ENCODE data around the gene USP32.
"Not testable (repeated sequence)": the region's sequence is repeated elsewhere in the genome, so short reads cannot be mapped to it uniquely, and the experiment has no call there.

The USP32 gene

GRCh38 chr17:60392042-60392844 is at the start of gene USP32:
USP32 (minus strand) TSS chr17:60392133; CDS start chr17:60391939, 194 bp downstream.
- DNase-seq, result peak; percentile 99

GRCh38 chr17:60439501-60439900 is 47.6 kb upstream of the USP32 start:
- DNase-seq, result no peak

GRCh38 chr17:60436676-60437075 is 44.7 kb upstream of the USP32 start:
- DNase-seq, result no peak

- DNase-seq, result peak; percentile 87 to 91
These were observed 43.6 kb upstream of the USP32 start for GRCh38 chr17:60435244-60436167.

GRCh38 chr17:60433021-60433997 is 41.4 kb upstream of the USP32 start:
- DNase-seq, result not testable (repeated sequence)

- not testable (repeated sequence) for DNase-seq
These were observed 38.6 kb upstream of the USP32 start for GRCh38 chr17:60430561-60430960.

- not testable (repeated sequence) for DNase-seq
These were observed 36.6 kb upstream of the USP32 start for GRCh38 chr17:60428491-60428890.

GRCh38 chr17:60426596-60426995 is 34.7 kb upstream of the USP32 start:
- no peak for DNase-seq

GRCh38 chr17:60425626-60426025 is 33.7 kb upstream of the USP32 start:
- no peak for DNase-seq

GRCh38 chr17:60423865-60424264 is 31.9 kb upstream of the USP32 start:
- no peak for DNase-seq

- DNase-seq, result no peak
These were observed 30.3 kb upstream of the USP32 start, which contains the start of gene CHCT1 for GRCh38 chr17:60422162-60422665. CHCT1 (plus strand) TSS chr17:60422489; CDS start chr17:60422593, 104 bp downstream.

- DNase-seq, result no peak
These were observed 29.6 kb upstream of the USP32 start for GRCh38 chr17:60421273-60422161.

GRCh38 chr17:60419875-60420274 is 27.9 kb upstream of the USP32 start:
- DNase-seq, result not testable (repeated sequence)

GRCh38 chr17:60419003-60419402 is 27.1 kb upstream of the USP32 start:
- DNase-seq, result not testable (repeated sequence)

- DNase-seq, result peak in 1 of 2 experiments; percentile 43
These were observed 24.5 kb upstream of the USP32 start for GRCh38 chr17:60416368-60416925.

GRCh38 chr17:60415146-60415545 is 23.2 kb upstream of the USP32 start:
- DNase-seq, result no peak

- no peak for DNase-seq
These were observed 20.8 kb upstream of the USP32 start for GRCh38 chr17:60412701-60413100.

GRCh38 chr17:60410001-60410400 is 18.1 kb upstream of the USP32 start:
- no peak for DNase-seq

- DNase-seq, result no peak
These were observed 15.0 kb upstream of the USP32 start for GRCh38 chr17:60406887-60407286.

- DNase-seq, result no peak
These were observed 12.0 kb upstream of the USP32 start for GRCh38 chr17:60403962-60404361.

GRCh38 chr17:60403523-60403810 is 11.5 kb upstream of the USP32 start:
- DNase-seq, result no peak
